ENCODE results near the gene RNU6-1.
A peak's percentile ranks its signal among the peaks of the same experiment; 100 is the strongest.

RNU6-1 gene
- long read RNA-seq, result 0 reads

GRCh38 chr15:67839929-67840748 lies at the start of gene RNU6-1:
TSS of gene RNU6-1 (minus strand) at chr15:67840045.
- Histone ChIP-seq H3K27me3 (ENCODE audit: insufficient read depth, poor library complexity, severe bottlenecking) (no peaks in the 10 kb centered on the region), H3K4me3 (replicated peaks; ENCODE audit: insufficient read depth, low read length) (peak within 1 kb of the TSS; percentile 72), H3K27ac (replicated peaks) (peak within 1 kb of the TSS; percentile 95)
- TF ChIP-seq REST (IDR thresholded peaks at IDR 0.05; ENCODE audit: insufficient replicate concordance, low read depth), result peak; percentile 71
- peak; percentile 91 for TF ChIP-seq POLR2AphosphoS5 (IDR thresholded peaks at IDR 0.05; ENCODE audit: low read depth)
- no peak for TF ChIP-seq SPI1 (IDR thresholded peaks at IDR 0.05; ENCODE audit: borderline replicate concordance, low read depth)
- no peak for TF ChIP-seq CTCF (IDR thresholded peaks at IDR 0.05; ENCODE audit: insufficient read depth, low read length)
- TF ChIP-seq GABPA (IDR thresholded peaks at IDR 0.05; ENCODE audit: low read depth), result 0 out of 2 replicates have a peak, but pooled peaks have one; percentile 7
- peak; percentile 93 to 96 for DNase-seq (ENCODE audit: low read depth in 1 of 2, low spot score in 1 of 2)

- TF ChIP-seq CTCF (IDR thresholded peaks at IDR 0.05; ENCODE audit: insufficient read depth, low read length), result no peak
- no peak for TF ChIP-seq GABPA (IDR thresholded peaks at IDR 0.05; ENCODE audit: low read depth)
- no peak for TF ChIP-seq SPI1 (IDR thresholded peaks at IDR 0.05; ENCODE audit: borderline replicate concordance, low read depth)
- TF ChIP-seq POLR2AphosphoS5 (IDR thresholded peaks at IDR 0.05; ENCODE audit: low read depth), result no peak
- TF ChIP-seq REST (IDR thresholded peaks at IDR 0.05; ENCODE audit: insufficient replicate concordance, low read depth), result no peak
- no peak for DNase-seq (ENCODE audit: low read depth in 1 of 2, low spot score in 1 of 2)
Observed at GRCh38 chr15:67887776-67888175, 47.9 kb upstream of the RNU6-1 start.

GRCh38 chr15:67885861-67886260 lies 46.0 kb upstream of the RNU6-1 start:
- TF ChIP-seq SPI1 (IDR thresholded peaks at IDR 0.05; ENCODE audit: borderline replicate concordance, low read depth) (no peak), POLR2AphosphoS5 (IDR thresholded peaks at IDR 0.05; ENCODE audit: low read depth) (no peak), CTCF (IDR thresholded peaks at IDR 0.05; ENCODE audit: insufficient read depth, low read length) (no peak), GABPA (IDR thresholded peaks at IDR 0.05; ENCODE audit: low read depth) (no peak), REST (IDR thresholded peaks at IDR 0.05; ENCODE audit: insufficient replicate concordance, low read depth) (no peak)
- H3K27ac ChIP-seq (replicated peaks), result no peak overlapping the region
- no peak overlapping the region for H3K4me3 ChIP-seq (replicated peaks; ENCODE audit: insufficient read depth, low read length)
- no peaks in the 10 kb centered on the region for H3K27me3 ChIP-seq (ENCODE audit: insufficient read depth, poor library complexity, severe bottlenecking)
- DNase-seq (ENCODE audit: low read depth in 1 of 2, low spot score in 1 of 2), result no peak

More at GRCh38 chr15:67887776-67888175, 47.9 kb upstream of the RNU6-1 start:
- no peak overlapping the region for H3K4me3 ChIP-seq (replicated peaks; ENCODE audit: insufficient read depth, low read length)
- no peak overlapping the region for H3K27ac ChIP-seq (replicated peaks)
- no peaks in the 10 kb centered on the region for H3K27me3 ChIP-seq (ENCODE audit: insufficient read depth, poor library complexity, severe bottlenecking)
